Hepatocyte (in vitro differentiated cells): Measurements from ENCODE around the gene DNAH6.

ENCODE experiments used
- EZH2 ChIP-seq: fragments of 200-600 bp; sonication (generic); IDR thresholded peaks from 2 replicates; pipeline ENCODE4 v1.6.1; 2016; ENCODE audit warnings: antibody characterized with exemption, mild to moderate bottlenecking, borderline replicate concordance
- EZH2phosphoT487 ChIP-seq: fragments of 200-600 bp; sonication (generic); IDR thresholded peaks from one replicate; pipeline ENCODE4 v1.6.1; 2018; ENCODE audit warnings: antibody characterized with exemption, mild to moderate bottlenecking, low read depth, moderate library complexity; ENCODE audit not compliant: unreplicated experiment, severe bottlenecking
- TF ChIP-seq, protein P1 (sequence below): fragments of 200-600 bp; sonication (generic); IDR thresholded peaks from 2 replicates; pipeline ENCODE4 v1.5.1; 2016; ENCODE audit warnings: antibody characterized with exemption, mild to moderate bottlenecking; ENCODE audit not compliant: poor library complexity

DNA sequence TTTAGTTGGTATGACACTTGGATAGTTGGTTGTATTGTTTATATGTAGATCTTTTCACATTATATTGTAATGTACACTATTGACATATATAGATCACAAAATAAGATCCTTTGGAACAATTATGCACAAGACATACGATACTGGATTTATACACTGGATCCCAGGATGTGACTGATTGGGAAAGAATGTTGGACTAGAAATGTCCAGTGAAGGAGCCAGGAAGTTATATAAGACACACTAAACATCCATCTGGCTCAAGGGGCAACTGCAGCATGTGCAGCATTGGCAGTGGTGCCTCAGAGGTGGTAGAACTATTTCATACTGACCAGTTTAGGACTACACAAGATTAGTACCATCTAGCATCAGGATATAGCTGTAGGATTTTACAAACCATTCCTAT lies 259.7 kb downstream of the DNAH6 start:
- TF ChIP-seq, protein P1, sequence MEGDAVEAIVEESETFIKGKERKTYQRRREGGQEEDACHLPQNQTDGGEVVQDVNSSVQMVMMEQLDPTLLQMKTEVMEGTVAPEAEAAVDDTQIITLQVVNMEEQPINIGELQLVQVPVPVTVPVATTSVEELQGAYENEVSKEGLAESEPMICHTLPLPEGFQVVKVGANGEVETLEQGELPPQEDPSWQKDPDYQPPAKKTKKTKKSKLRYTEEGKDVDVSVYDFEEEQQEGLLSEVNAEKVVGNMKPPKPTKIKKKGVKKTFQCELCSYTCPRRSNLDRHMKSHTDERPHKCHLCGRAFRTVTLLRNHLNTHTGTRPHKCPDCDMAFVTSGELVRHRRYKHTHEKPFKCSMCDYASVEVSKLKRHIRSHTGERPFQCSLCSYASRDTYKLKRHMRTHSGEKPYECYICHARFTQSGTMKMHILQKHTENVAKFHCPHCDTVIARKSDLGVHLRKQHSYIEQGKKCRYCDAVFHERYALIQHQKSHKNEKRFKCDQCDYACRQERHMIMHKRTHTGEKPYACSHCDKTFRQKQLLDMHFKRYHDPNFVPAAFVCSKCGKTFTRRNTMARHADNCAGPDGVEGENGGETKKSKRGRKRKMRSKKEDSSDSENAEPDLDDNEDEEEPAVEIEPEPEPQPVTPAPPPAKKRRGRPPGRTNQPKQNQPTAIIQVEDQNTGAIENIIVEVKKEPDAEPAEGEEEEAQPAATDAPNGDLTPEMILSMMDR = no peak
- TF ChIP-seq EZH2phosphoT487 (no peak), EZH2 (no peak)
